HL-60 (cell line): Measurements from ENCODE around the gene WDR43.

ENCODE experiments used
- DNase-seq, 2 experiments: peaks; one replicate each; pipeline ENCODE4 v3.0.0-alpha.2; 2010 to 2020; ENCODE audit warnings: low read depth in 1 of 2, low spot score in 1 of 2
- H3K27ac ChIP-seq: fragments of 250-450 bp; sonication (Bioruptor Pico); replicated peaks from 2 replicates; pipeline ENCODE4 v1.5.1; 2020; ENCODE audit warnings: mild to moderate bottlenecking, moderate library complexity
- H3K27me3 ChIP-seq: fragments of 250-450 bp; sonication (Bioruptor Pico); 2 replicates; pipeline ENCODE4 v1.5.1; 2021; ENCODE audit warnings: mild to moderate bottlenecking, moderate library complexity; ENCODE audit not compliant: insufficient read depth, poor library complexity, severe bottlenecking
- H3K4me3 ChIP-seq: replicated peaks from 2 replicates; pipeline ENCODE4 v1.5.1; 2011; ENCODE audit warnings: mild to moderate bottlenecking, control low read depth, low read length; ENCODE audit not compliant: insufficient read depth
- CTCF ChIP-seq: IDR thresholded peaks from one replicate; pipeline ENCODE4 v1.5.1; 2011; ENCODE audit warnings: low read length, control low read depth, inconsistent platforms; ENCODE audit not compliant: insufficient read depth
- GABPA ChIP-seq: IDR thresholded peaks from 2 replicates; pipeline ENCODE4 v1.6.1; 2012; ENCODE audit warnings: low read depth
- POLR2AphosphoS5 ChIP-seq: IDR thresholded peaks from 2 replicates; pipeline ENCODE4 v1.6.1; 2012; ENCODE audit warnings: low read depth
- REST ChIP-seq: IDR thresholded peaks from 2 replicates; pipeline ENCODE4 v1.6.1; 2012; ENCODE audit warnings: low read depth; ENCODE audit not compliant: insufficient replicate concordance
- SPI1 ChIP-seq: IDR thresholded peaks from 2 replicates; pipeline ENCODE4 v1.6.1; 2012; ENCODE audit warnings: low read depth, mild to moderate bottlenecking, borderline replicate concordance

Gene WDR43

GRCh38 chr2:28991460-28991859, 97.0 kb downstream of the WDR43 start:
- TF ChIP-seq POLR2AphosphoS5 (no peak), SPI1 (no peak), REST (no peak), GABPA (no peak), CTCF (no peak)
- DNase-seq = no peak
- no peak overlapping the region for H3K27ac ChIP-seq
- H3K4me3 ChIP-seq = no peak overlapping the region
- no peaks in the 10 kb centered on the region for H3K27me3 ChIP-seq

GRCh38 chr2:28993206-28993960, 98.9 kb downstream of the WDR43 start:
- Histone ChIP-seq H3K27me3 (no peaks in the 10 kb centered on the region), H3K27ac (no peak overlapping the region), H3K4me3 (no peak overlapping the region)
- DNase-seq = no peak
- TF ChIP-seq REST = no peak

- Histone ChIP-seq H3K27ac (no peak overlapping the region), H3K27me3 (no peaks in the 10 kb centered on the region), H3K4me3 (no peak overlapping the region)
- TF ChIP-seq SPI1 = no peak
- DNase-seq = no peak
Observed at GRCh38 chr2:28994074-28994473, 99.6 kb downstream of the WDR43 start.

- no peak overlapping the region for H3K27ac ChIP-seq
- TF ChIP-seq CTCF = no peak
- no peak for TF ChIP-seq REST
- TF ChIP-seq SPI1 = no peak
- no peak for TF ChIP-seq GABPA
- TF ChIP-seq POLR2AphosphoS5 = no peak
- DNase-seq = no peak
- no peaks in the 10 kb centered on the region for H3K27me3 ChIP-seq
- no peak overlapping the region for H3K4me3 ChIP-seq
Observed at GRCh38 chr2:28994679-28995078, 100.2 kb downstream of the WDR43 start.
